Measurements from ENCODE around the gene MSL3B.

Gene MSL3B

DNA sequence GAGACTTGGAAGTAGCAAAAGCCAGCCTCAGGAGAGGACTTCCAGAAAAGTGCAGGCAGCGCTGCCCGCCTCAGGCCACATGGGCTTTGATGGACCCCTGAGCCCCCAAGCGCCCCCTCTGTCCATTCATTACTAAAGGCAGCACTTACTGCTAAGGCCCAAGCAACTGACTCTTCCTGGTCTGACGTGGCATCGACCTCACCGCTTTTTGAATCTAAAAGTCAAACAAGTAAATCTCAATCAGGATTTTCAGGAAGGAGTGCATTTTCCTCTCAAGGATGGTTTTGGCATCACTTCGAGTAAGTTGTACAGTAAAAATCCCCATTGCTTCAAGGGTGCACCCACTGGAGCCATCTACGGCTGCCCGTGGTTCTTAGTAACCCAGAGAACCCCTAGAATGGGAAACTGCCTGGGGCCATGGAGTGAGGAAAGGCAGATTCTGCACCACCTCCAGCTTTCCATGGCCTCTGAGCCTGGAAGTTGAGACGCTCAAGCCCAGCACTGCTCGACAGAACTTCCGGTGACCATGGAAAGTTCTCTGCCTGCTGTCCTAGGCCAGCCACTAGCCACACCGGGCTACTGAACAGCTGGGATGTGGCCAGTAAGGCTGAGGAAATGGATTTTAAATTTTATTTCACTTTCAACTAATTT is 20.8 kb downstream of the MSL3B start:
- H3K27me3 ChIP-seq = no peaks in the 10 kb centered on the region
- no peaks in the 10 kb centered on the region for H3K9me3 ChIP-seq
- in situ Hi-C loops (cut with MboI; ENCODE audit: low sequenced_read_pairs in 4 of 4) (no loop called here), intact Hi-C loops (cut with DNase I; ENCODE audit: low total_unique reads) (no loop called here)
- H3K4me3 ChIP-seq = no peak overlapping the region
- no peak for DNase-seq
- no peaks in the 10 kb centered on the region for H3K36me3 ChIP-seq
- ATAC-seq = no peak
- no peaks in the 10 kb centered on the region for H3K4me1 ChIP-seq
- no peak overlapping the region for H3K27ac ChIP-seq
- TF ChIP-seq, protein P1, sequence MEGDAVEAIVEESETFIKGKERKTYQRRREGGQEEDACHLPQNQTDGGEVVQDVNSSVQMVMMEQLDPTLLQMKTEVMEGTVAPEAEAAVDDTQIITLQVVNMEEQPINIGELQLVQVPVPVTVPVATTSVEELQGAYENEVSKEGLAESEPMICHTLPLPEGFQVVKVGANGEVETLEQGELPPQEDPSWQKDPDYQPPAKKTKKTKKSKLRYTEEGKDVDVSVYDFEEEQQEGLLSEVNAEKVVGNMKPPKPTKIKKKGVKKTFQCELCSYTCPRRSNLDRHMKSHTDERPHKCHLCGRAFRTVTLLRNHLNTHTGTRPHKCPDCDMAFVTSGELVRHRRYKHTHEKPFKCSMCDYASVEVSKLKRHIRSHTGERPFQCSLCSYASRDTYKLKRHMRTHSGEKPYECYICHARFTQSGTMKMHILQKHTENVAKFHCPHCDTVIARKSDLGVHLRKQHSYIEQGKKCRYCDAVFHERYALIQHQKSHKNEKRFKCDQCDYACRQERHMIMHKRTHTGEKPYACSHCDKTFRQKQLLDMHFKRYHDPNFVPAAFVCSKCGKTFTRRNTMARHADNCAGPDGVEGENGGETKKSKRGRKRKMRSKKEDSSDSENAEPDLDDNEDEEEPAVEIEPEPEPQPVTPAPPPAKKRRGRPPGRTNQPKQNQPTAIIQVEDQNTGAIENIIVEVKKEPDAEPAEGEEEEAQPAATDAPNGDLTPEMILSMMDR (IDR thresholded peaks at IDR 0.05 in 4 of 5, conservative IDR thresholded peaks at IDR 0.05 in 1 of 5) = no peak
- TF ChIP-seq POLR2A (IDR thresholded peaks at IDR 0.05) = no peak

GRCh38 chr2:233846387-233847247 is 21.6 kb downstream of the MSL3B start:
- H3K27ac ChIP-seq = no peak overlapping the region
- ATAC-seq (no peak), DNase-seq (no peak)
- no peaks in the 10 kb centered on the region for H3K36me3 ChIP-seq
- H3K4me1 ChIP-seq = no peaks in the 10 kb centered on the region
- no peak overlapping the region for H3K4me3 ChIP-seq
- intact Hi-C loops (cut with DNase I; ENCODE audit: low total_unique reads) = no loop called here
- in situ Hi-C loops (cut with MboI; ENCODE audit: low sequenced_read_pairs in 4 of 4) = no loop called here
- no peaks in the 10 kb centered on the region for H3K9me3 ChIP-seq
- TF ChIP-seq POLR2A (IDR thresholded peaks at IDR 0.05) = no peak
- TF ChIP-seq, protein P1 (IDR thresholded peaks at IDR 0.05 in 4 of 5, conservative IDR thresholded peaks at IDR 0.05 in 1 of 5) = no peak
- H3K27me3 ChIP-seq = no peaks in the 10 kb centered on the region

- TF ChIP-seq, protein P1 (IDR thresholded peaks at IDR 0.05 in 4 of 5, conservative IDR thresholded peaks at IDR 0.05 in 1 of 5) = no peak
- no peak for TF ChIP-seq POLR2A (IDR thresholded peaks at IDR 0.05)
- no peak overlapping the region for H3K27ac ChIP-seq
- no peaks in the 10 kb centered on the region for H3K9me3 ChIP-seq
- ATAC-seq (no peak), DNase-seq (no peak)
- no peak overlapping the region for H3K4me3 ChIP-seq
- H3K36me3 ChIP-seq = no peaks in the 10 kb centered on the region
- no peaks in the 10 kb centered on the region for H3K4me1 ChIP-seq
- in situ Hi-C loops (cut with MboI; ENCODE audit: low sequenced_read_pairs in 4 of 4) (no loop called here), intact Hi-C loops (cut with DNase I; ENCODE audit: low total_unique reads) (no loop called here)
- H3K27me3 ChIP-seq = no peaks in the 10 kb centered on the region
Observed at GRCh38 chr2:233845301-233846060, 22.7 kb downstream of the MSL3B start.

GRCh38 chr2:233844836-233845235 is 23.4 kb downstream of the MSL3B start:
- intact Hi-C loops (cut with DNase I; ENCODE audit: low total_unique reads) = no loop called here
- Histone ChIP-seq H3K36me3 (no peaks in the 10 kb centered on the region), H3K4me3 (no peak overlapping the region), H3K9me3 (no peaks in the 10 kb centered on the region), H3K27me3 (no peaks in the 10 kb centered on the region), H3K4me1 (no peaks in the 10 kb centered on the region), H3K27ac (no peak overlapping the region)
- in situ Hi-C loops (cut with MboI; ENCODE audit: low sequenced_read_pairs in 4 of 4) = no loop called here
- DNase-seq (no peak), ATAC-seq (no peak)
- no peak for TF ChIP-seq POLR2A (IDR thresholded peaks at IDR 0.05)
- TF ChIP-seq, protein P1 (IDR thresholded peaks at IDR 0.05 in 4 of 5, conservative IDR thresholded peaks at IDR 0.05 in 1 of 5) = no peak
